CD4-positive, alpha-beta T cell treated with Interleukin-4 for 4 hours (primary cell): ENCODE measurements around the gene OPN4.

Source experiments
- DNase-seq: peaks from one replicate; pipeline ENCODE4 v3.0.0-alpha.2; 2020

Gene OPN4

GRCh38 chr10:86663576-86664339 lies 9.4 kb downstream of the OPN4 start:
- DNase-seq = no peak

GRCh38 chr10:86664341-86665217 lies 10.2 kb downstream of the OPN4 start:
- DNase-seq = no peak

DNA sequence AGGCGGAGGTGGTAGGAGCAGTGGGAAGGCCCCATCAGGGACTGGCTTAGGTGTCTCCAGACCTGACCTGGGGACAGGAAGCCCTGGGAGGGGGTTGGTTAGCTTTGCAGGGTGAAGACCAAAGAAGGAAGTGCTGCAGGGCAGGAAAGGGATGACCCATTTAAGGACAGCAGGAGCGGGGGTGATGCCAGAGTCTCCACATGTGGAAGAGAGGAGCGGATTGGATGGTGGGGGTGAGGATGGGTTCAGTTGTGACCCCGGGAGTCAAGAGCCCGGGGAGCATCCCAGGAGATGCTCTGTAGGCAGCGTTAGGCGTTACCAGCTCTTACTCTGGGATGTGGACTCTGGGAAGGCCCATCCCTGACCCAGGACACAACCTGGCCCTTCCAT lies 10.9 kb downstream of the OPN4 start:
- no peak for DNase-seq

DNA sequence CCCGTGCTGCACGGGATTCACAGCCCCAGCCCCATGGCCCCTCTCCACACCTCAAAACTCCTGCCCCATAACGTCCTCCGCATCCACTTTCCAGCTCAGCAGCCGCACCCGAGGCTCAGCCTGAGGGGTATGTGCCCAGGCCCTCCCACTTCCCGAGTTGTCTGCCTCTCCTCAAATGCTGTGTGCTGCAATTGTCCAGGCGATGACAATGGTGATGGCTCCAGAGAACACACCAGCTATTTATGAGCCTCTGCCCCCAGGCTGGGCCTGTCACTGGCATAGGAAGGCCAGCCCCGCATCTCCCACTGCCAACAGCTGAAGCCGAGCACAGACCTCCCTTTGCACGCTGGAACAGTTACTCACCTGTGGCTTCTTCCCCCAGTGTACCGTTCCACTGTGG lies 11.5 kb downstream of the OPN4 start:
- DNase-seq = no peak

DNA sequence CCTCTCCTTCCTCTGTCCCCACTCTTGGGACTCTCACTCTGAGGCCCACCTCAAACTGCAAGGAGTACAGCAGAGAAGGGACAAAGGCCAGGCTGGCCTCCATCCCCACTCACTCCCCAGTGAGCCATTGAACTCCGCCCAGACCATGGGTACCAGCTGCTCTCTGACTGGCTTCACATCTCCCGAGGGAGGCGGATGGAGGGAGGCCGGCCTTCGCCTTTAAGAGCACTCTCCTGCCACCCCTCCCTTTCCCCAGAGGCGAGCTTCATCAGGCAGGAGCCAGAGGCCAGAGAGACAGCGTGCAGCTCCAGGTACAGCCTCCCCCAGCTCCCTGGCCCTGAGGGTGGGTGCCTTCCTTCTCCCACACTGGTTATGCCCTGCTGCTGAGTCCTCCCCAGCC lies 12.2 kb downstream of the OPN4 start:
- no peak for DNase-seq

- no peak for DNase-seq
These were observed 13.3 kb downstream of the OPN4 start for GRCh38 chr10:86667421-86668181.

- DNase-seq = no peak
These were observed 14.2 kb downstream of the OPN4 start, which contains the start of gene LDB3 for GRCh38 chr10:86668297-86669165. TSS of gene LDB3 (plus strand) at chr10:86668511. CDS start at chr10:86668692, 181 bp downstream.

GRCh38 chr10:86670290-86670811 lies 16.0 kb downstream of the OPN4 start:
- DNase-seq = no peak

DNA sequence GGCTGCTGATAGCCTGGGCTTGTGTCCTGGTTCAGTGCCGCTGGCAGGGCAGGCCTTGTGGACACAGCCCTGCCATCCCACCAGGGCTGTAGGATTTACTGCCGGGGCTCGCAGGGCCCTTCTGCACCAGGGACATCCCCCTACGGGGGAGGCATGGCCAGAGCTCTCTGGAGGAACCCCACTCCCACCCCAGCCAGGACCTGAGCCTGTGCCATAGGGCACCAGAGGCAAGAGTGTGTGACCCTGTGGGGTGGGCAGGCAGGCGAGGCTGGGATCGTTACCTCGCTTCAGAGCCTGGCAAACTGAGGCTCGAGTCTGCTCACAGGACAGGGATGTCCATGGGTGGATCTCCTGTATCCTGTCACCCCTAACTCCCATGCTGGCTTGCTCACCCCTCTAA lies 16.5 kb downstream of the OPN4 start:
- no peak for DNase-seq

DNA sequence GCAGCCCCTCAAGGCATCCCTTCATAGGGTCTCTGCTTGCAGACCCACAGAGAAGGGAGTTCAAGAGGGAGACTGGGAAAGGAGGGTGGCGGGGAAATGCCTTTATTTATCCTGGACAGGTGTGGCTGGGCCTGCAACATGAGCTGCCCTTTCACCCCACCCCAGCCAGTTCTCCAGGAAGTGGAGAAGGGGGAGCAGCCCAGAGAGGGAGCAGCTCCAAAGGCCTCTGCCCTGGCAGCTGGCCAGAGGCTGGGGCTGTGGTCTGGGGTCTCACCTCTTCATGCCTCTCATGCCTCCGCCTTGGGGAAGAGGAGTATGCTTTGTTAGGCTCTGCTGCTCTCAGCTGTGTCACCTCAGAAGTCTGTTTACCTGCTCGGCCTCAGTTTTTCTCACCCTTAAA lies 17.1 kb downstream of the OPN4 start:
- no peak for DNase-seq

GRCh38 chr10:86671985-86672710 lies 17.8 kb downstream of the OPN4 start:
- no peak for DNase-seq

DNA sequence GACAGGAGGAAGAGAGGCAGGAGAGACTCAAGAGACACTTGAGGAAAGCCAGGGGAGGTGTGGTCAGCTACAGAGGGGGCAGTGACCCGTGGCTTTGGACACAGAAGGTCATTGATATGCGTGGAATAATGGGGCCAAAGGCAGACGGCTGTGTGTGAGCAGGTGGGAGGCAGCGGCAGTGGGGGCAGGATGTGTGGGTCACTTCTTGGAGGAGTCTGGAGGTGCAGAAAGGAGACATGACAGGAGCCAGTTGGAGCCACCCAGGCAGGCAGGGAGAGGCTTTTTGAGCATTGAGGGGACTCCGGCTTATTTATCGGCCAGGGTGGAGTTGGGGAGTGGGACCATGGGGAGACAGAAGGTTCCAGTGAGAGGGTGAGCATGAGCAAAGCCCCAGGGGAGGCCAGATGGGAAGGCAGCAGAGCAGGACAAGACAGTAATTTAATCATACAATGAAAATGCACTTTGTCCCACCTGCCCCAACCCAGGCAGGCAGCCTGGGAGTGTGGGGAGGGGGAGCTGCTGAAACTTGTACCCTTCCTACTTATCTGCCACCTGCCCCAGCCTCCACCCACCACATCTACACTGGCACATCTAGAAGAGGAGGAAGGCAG lies 19.0 kb downstream of the OPN4 start:
- DNase-seq = no peak

DNA sequence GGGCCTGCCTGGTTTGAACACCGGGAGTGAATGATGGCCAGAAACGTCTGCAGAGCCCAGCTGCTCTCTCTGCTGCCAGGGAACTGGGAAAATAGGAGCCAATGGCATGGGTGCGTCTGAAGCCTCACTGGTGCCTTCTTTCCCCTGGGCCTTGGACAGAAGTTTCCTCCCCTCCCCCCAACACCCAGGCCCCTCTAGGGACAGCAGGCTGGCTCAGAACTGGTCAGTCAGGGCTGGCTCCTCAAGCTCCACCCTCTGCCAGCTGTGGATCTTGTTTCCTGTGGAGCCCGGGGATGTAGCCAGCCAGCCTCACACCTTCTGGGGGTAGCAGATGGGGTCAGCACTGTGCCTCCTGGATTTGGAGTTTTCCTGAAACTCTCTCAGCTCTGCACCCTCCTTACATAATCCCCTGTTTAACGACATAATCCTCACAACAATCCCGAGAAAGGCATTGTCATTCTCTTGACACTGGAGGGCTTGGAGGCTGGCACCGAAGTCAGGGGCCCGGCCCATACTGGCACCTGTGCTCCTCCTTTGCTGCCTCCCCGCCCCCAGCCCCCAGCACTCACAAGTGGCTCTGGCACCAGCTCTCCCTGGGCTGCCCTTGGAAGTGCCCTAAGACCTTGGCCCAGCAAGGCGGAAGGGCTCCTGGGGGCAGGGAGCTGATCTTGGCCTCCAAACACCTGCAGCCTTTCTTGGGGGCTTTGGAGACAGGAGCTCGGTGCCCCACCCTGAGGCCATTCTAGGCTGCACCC lies 19.7 kb downstream of the OPN4 start:
- DNase-seq = no peak

- no peak for DNase-seq
These were observed 20.6 kb downstream of the OPN4 start for GRCh38 chr10:86674912-86675311.

- no peak for DNase-seq
These were observed 23.0 kb downstream of the OPN4 start for GRCh38 chr10:86677374-86677773.

DNA sequence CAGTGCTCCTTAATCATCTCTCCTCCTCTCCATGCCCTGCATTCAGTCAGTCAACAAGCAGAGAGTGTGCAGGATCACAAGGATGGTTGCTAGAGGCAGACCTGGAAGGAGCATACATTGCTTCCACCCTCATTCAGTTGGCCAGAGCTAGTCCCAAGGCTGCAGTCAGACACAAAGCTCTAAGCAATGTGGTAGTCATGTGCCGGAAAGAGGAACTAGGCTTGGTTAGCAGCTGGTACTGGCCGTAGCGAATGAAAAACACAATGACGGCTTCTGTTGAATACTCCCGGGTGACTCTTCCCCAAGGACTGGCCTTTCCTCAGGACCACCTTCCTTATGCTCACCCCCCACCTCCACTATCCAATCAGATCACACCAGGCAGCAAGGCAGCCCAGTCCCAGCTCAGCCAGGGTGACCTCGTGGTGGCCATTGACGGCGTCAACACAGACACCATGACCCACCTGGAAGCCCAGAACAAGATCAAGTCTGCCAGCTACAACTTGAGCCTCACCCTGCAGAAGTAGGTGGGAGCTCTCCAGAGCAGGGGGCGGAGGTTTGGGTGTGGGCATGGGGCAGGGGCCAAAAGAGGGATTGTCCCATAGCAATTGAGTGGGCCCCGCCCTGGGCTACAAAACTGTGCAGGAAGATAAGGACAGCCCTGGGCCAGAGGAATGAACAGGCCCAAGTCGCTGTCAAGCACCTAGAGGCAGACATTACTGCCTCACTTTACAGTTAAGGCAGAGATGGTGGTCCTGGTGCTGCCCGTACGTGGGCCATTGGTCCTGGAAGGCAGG lies 24.8 kb downstream of the OPN4 start:
- DNase-seq = no peak

DNA sequence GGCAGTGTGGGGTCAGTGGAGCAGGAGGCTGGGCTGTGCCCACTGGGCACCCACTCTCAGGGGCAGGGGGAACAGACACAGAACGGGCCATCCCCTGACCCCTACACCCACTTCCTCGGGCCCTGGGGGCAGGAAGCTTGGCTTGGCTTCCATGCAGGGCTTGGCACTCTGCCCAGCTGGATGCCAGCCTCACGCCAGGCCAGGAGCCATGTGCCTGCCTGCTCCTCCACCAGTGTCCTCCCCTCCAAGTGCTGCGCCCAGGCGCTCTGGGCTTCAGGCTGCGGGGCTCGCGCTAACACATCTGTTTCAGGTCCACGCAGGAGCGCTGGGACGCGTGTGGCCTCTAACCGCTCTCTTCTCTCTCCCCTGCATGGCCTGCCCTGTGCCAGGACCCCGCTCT lies 26.7 kb downstream of the OPN4 start:
- no peak for DNase-seq

GRCh38 chr10:86681722-86682386 lies 27.5 kb downstream of the OPN4 start:
- DNase-seq = no peak

DNA sequence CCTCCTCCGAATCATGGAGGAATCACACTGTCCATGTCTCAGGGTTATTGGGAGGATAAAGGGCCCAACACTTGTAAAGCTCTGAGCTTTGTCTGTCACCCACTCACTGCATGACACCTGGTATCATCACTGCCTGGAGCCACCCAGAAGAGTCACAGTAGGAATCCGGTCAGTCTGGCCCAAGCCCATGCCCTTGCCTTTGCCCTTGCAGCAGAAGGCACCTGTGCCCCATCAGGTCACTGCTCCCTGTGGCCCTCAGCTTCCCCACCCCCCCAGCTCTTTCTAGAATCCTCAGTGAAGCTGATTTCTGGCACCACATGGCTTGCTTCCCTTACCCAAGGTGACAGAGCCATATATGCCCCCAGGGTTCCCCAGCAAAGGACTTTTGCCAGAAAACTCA lies 28.3 kb downstream of the OPN4 start:
- no peak for DNase-seq
